ENCODE data around the gene ZNF236.

DNA sequence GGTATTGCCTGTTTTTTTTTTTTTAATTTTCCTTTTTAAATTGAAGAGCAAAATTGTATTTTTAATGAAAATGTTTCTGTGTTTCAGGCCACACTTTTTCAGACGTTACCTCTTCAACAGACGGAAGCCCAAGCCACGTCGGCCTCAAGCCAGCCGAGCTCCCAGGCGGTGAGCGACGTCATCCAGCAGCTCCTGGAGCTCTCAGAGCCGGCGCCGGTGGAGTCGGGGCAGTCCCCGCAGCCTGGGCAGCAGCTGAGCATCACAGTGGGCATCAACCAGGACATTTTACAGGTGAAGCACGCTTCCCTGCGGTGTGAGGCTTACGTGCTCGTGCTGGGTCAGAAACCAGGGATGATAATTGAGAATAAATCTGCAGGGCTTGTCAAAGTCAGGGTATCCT is 57.7 kb downstream of the ZNF236 start:
- TF ChIP-seq, protein P1, sequence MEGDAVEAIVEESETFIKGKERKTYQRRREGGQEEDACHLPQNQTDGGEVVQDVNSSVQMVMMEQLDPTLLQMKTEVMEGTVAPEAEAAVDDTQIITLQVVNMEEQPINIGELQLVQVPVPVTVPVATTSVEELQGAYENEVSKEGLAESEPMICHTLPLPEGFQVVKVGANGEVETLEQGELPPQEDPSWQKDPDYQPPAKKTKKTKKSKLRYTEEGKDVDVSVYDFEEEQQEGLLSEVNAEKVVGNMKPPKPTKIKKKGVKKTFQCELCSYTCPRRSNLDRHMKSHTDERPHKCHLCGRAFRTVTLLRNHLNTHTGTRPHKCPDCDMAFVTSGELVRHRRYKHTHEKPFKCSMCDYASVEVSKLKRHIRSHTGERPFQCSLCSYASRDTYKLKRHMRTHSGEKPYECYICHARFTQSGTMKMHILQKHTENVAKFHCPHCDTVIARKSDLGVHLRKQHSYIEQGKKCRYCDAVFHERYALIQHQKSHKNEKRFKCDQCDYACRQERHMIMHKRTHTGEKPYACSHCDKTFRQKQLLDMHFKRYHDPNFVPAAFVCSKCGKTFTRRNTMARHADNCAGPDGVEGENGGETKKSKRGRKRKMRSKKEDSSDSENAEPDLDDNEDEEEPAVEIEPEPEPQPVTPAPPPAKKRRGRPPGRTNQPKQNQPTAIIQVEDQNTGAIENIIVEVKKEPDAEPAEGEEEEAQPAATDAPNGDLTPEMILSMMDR (IDR thresholded peaks at IDR 0.05) = no peak
- TF ChIP-seq EZH2 (IDR thresholded peaks at IDR 0.05; ENCODE audit: borderline replicate concordance, insufficient read depth, low read depth, low read length, poor library complexity, severe bottlenecking) = no peak
